GM19463 (cell line): ENCODE data around the gene PERCC1.

ENCODE experiments used
- ATAC-seq: cut with Tn5 transposase; IDR thresholded peaks from one replicate; pipeline ENCODE4 v1.9.1; 2021; ENCODE audit warnings: mild to moderate bottlenecking, moderate library complexity; ENCODE audit not compliant: unreplicated experiment

The PERCC1 gene

GRCh38 chr16:1448536-1449116 is 17.7 kb downstream of the PERCC1 start:
- no peak for ATAC-seq

- ATAC-seq: no peak
These were observed 18.4 kb downstream of the PERCC1 start for GRCh38 chr16:1449201-1449788.

GRCh38 chr16:1450218-1450617 is 19.3 kb downstream of the PERCC1 start:
- no peak for ATAC-seq

- ATAC-seq: no peak
These were observed 20.0 kb downstream of the PERCC1 start for GRCh38 chr16:1450841-1451240.

GRCh38 chr16:1451702-1452392 is 21.0 kb downstream of the PERCC1 start:
- no peak for ATAC-seq

- ATAC-seq: no peak
These were observed 21.7 kb downstream of the PERCC1 start for GRCh38 chr16:1452530-1452929.

GRCh38 chr16:1453316-1453715 is 22.4 kb downstream of the PERCC1 start:
- ATAC-seq: no peak

- ATAC-seq: no peak
These were observed 23.7 kb downstream of the PERCC1 start for GRCh38 chr16:1454561-1454960.

- ATAC-seq: no peak
These were observed 24.6 kb downstream of the PERCC1 start for GRCh38 chr16:1455190-1456171.

GRCh38 chr16:1456951-1457350 is 26.1 kb downstream of the PERCC1 start:
- ATAC-seq: no peak

GRCh38 chr16:1457489-1458245 is 26.8 kb downstream of the PERCC1 start:
- ATAC-seq: no peak

- ATAC-seq: no peak
These were observed 27.6 kb downstream of the PERCC1 start for GRCh38 chr16:1458336-1458976.

- ATAC-seq: no peak
These were observed 28.1 kb downstream of the PERCC1 start for GRCh38 chr16:1458977-1459341.

GRCh38 chr16:1459967-1460366 is 29.1 kb downstream of the PERCC1 start:
- ATAC-seq: no peak

GRCh38 chr16:1460602-1461138 is 29.8 kb downstream of the PERCC1 start:
- ATAC-seq: no peak

GRCh38 chr16:1461146-1461545 is 30.3 kb downstream of the PERCC1 start:
- no peak for ATAC-seq

GRCh38 chr16:1464196-1464893 is 33.5 kb downstream of the PERCC1 start:
- ATAC-seq: no peak

GRCh38 chr16:1464894-1465566 is 34.2 kb downstream of the PERCC1 start:
- no peak for ATAC-seq

- ATAC-seq: no peak
These were observed 34.7 kb downstream of the PERCC1 start for GRCh38 chr16:1465567-1465915.
